Measurements from ENCODE around the gene SLC35F6.

SLC35F6 gene

GRCh38 chr2:26722911-26723310 lies 41.2 kb upstream of the SLC35F6 start:
- no peaks in the 10 kb centered on the region for H3K36me3 ChIP-seq (ENCODE audit: control insufficient read depth, insufficient read depth, low read length)
- H3K27ac ChIP-seq (ENCODE audit: low read depth, low read length): no peak overlapping the region
- no peak overlapping the region for H3K9ac ChIP-seq (ENCODE audit: low read length)
- H3K4me3 ChIP-seq (ENCODE audit: low read depth, low read length): no peak overlapping the region
- no peaks in the 10 kb centered on the region for H3K9me3 ChIP-seq (ENCODE audit: control insufficient read depth, insufficient read depth, low read depth, low read length)
- peaks cover 13% of the 10 kb centered on the region for H3K4me1 ChIP-seq (ENCODE audit: control insufficient read depth, insufficient read depth, low read length)
- no peaks in the 10 kb centered on the region for H3K27me3 ChIP-seq (ENCODE audit: control insufficient read depth, insufficient read depth, low read length)

GRCh38 chr2:26723475-26723874 lies 40.6 kb upstream of the SLC35F6 start:
- H3K9me3 ChIP-seq (ENCODE audit: control insufficient read depth, insufficient read depth, low read depth, low read length): no peaks in the 10 kb centered on the region
- no peak overlapping the region for H3K27ac ChIP-seq (ENCODE audit: low read depth, low read length)
- H3K9ac ChIP-seq (ENCODE audit: low read length): no peak overlapping the region
- H3K36me3 ChIP-seq (ENCODE audit: control insufficient read depth, insufficient read depth, low read length): no peaks in the 10 kb centered on the region
- no peak overlapping the region for H3K4me3 ChIP-seq (ENCODE audit: low read depth, low read length)
- peaks cover 13% of the 10 kb centered on the region for H3K4me1 ChIP-seq (ENCODE audit: control insufficient read depth, insufficient read depth, low read length)
- no peaks in the 10 kb centered on the region for H3K27me3 ChIP-seq (ENCODE audit: control insufficient read depth, insufficient read depth, low read length)

- no peak overlapping the region for H3K4me3 ChIP-seq (ENCODE audit: low read depth, low read length)
- no peaks in the 10 kb centered on the region for H3K9me3 ChIP-seq (ENCODE audit: control insufficient read depth, insufficient read depth, low read depth, low read length)
- no peak overlapping the region for H3K9ac ChIP-seq (ENCODE audit: low read length)
- peaks cover 13% of the 10 kb centered on the region for H3K4me1 ChIP-seq (ENCODE audit: control insufficient read depth, insufficient read depth, low read length)
- no peak overlapping the region for H3K27ac ChIP-seq (ENCODE audit: low read depth, low read length)
- H3K36me3 ChIP-seq (ENCODE audit: control insufficient read depth, insufficient read depth, low read length): no peaks in the 10 kb centered on the region
- no peaks in the 10 kb centered on the region for H3K27me3 ChIP-seq (ENCODE audit: control insufficient read depth, insufficient read depth, low read length)
Observed at GRCh38 chr2:26723991-26724750, 39.9 kb upstream of the SLC35F6 start.

GRCh38 chr2:26724784-26725520 lies 39.1 kb upstream of the SLC35F6 start:
- Histone ChIP-seq H3K27ac (ENCODE audit: low read depth, low read length) (no peak overlapping the region), H3K9me3 (ENCODE audit: control insufficient read depth, insufficient read depth, low read depth, low read length) (no peaks in the 10 kb centered on the region), H3K36me3 (ENCODE audit: control insufficient read depth, insufficient read depth, low read length) (no peaks in the 10 kb centered on the region), H3K9ac (ENCODE audit: low read length) (no peak overlapping the region), H3K4me3 (ENCODE audit: low read depth, low read length) (no peak overlapping the region), H3K4me1 (ENCODE audit: control insufficient read depth, insufficient read depth, low read length) (peaks cover 13% of the 10 kb centered on the region), H3K27me3 (ENCODE audit: control insufficient read depth, insufficient read depth, low read length) (no peaks in the 10 kb centered on the region)

- Histone ChIP-seq H3K9ac (ENCODE audit: low read length) (no peak overlapping the region), H3K27ac (ENCODE audit: low read depth, low read length) (no peak overlapping the region), H3K4me1 (ENCODE audit: control insufficient read depth, insufficient read depth, low read length) (peaks cover 13% of the 10 kb centered on the region), H3K36me3 (ENCODE audit: control insufficient read depth, insufficient read depth, low read length) (no peaks in the 10 kb centered on the region), H3K27me3 (ENCODE audit: control insufficient read depth, insufficient read depth, low read length) (no peaks in the 10 kb centered on the region), H3K4me3 (ENCODE audit: low read depth, low read length) (no peak overlapping the region), H3K9me3 (ENCODE audit: control insufficient read depth, insufficient read depth, low read depth, low read length) (no peaks in the 10 kb centered on the region)
Observed at GRCh38 chr2:26725521-26725820, 38.6 kb upstream of the SLC35F6 start.

- Histone ChIP-seq H3K36me3 (ENCODE audit: control insufficient read depth, insufficient read depth, low read length) (no peaks in the 10 kb centered on the region), H3K4me3 (ENCODE audit: low read depth, low read length) (no peak overlapping the region), H3K4me1 (ENCODE audit: control insufficient read depth, insufficient read depth, low read length) (peaks cover 5% of the 10 kb centered on the region), H3K9me3 (ENCODE audit: control insufficient read depth, insufficient read depth, low read depth, low read length) (no peaks in the 10 kb centered on the region), H3K27ac (ENCODE audit: low read depth, low read length) (no peak overlapping the region), H3K9ac (ENCODE audit: low read length) (no peak overlapping the region), H3K27me3 (ENCODE audit: control insufficient read depth, insufficient read depth, low read length) (no peaks in the 10 kb centered on the region)
Observed at GRCh38 chr2:26726228-26726627, 37.9 kb upstream of the SLC35F6 start.

GRCh38 chr2:26727641-26728561 lies 36.2 kb upstream of the SLC35F6 start:
- H3K9me3 ChIP-seq (ENCODE audit: control insufficient read depth, insufficient read depth, low read depth, low read length): no peaks in the 10 kb centered on the region
- H3K4me3 ChIP-seq (ENCODE audit: low read depth, low read length): no peak overlapping the region
- H3K27ac ChIP-seq (ENCODE audit: low read depth, low read length): no peak overlapping the region
- H3K27me3 ChIP-seq (ENCODE audit: control insufficient read depth, insufficient read depth, low read length): no peaks in the 10 kb centered on the region
- H3K4me1 ChIP-seq (ENCODE audit: control insufficient read depth, insufficient read depth, low read length): no peaks in the 10 kb centered on the region
- no peak overlapping the region for H3K9ac ChIP-seq (ENCODE audit: low read length)
- no peaks in the 10 kb centered on the region for H3K36me3 ChIP-seq (ENCODE audit: control insufficient read depth, insufficient read depth, low read length)

GRCh38 chr2:26729311-26729710 lies 34.8 kb upstream of the SLC35F6 start:
- H3K27me3 ChIP-seq (ENCODE audit: control insufficient read depth, insufficient read depth, low read length): no peaks in the 10 kb centered on the region
- no peak overlapping the region for H3K4me3 ChIP-seq (ENCODE audit: low read depth, low read length)

GRCh38 chr2:26730549-26731344 lies 33.3 kb upstream of the SLC35F6 start:
- Histone ChIP-seq H3K27ac (ENCODE audit: low read depth, low read length) (no peak overlapping the region), H3K36me3 (ENCODE audit: control insufficient read depth, insufficient read depth, low read length) (no peaks in the 10 kb centered on the region), H3K27me3 (ENCODE audit: control insufficient read depth, insufficient read depth, low read length) (no peaks in the 10 kb centered on the region), H3K9ac (ENCODE audit: low read length) (no peak overlapping the region), H3K4me3 (ENCODE audit: low read depth, low read length) (no peak overlapping the region), H3K9me3 (ENCODE audit: control insufficient read depth, insufficient read depth, low read depth, low read length) (no peaks in the 10 kb centered on the region), H3K4me1 (ENCODE audit: control insufficient read depth, insufficient read depth, low read length) (no peaks in the 10 kb centered on the region)

More at GRCh38 chr2:26729311-26729710, 34.8 kb upstream of the SLC35F6 start:
- Histone ChIP-seq H3K4me1 (ENCODE audit: control insufficient read depth, insufficient read depth, low read length) (no peaks in the 10 kb centered on the region), H3K9ac (ENCODE audit: low read length) (no peak overlapping the region), H3K36me3 (ENCODE audit: control insufficient read depth, insufficient read depth, low read length) (no peaks in the 10 kb centered on the region), H3K27ac (ENCODE audit: low read depth, low read length) (no peak overlapping the region), H3K9me3 (ENCODE audit: control insufficient read depth, insufficient read depth, low read depth, low read length) (no peaks in the 10 kb centered on the region)

GRCh38 chr2:26731714-26732113 lies 32.4 kb upstream of the SLC35F6 start:
- Histone ChIP-seq H3K9me3 (ENCODE audit: control insufficient read depth, insufficient read depth, low read depth, low read length) (no peaks in the 10 kb centered on the region), H3K27me3 (ENCODE audit: control insufficient read depth, insufficient read depth, low read length) (no peaks in the 10 kb centered on the region), H3K4me1 (ENCODE audit: control insufficient read depth, insufficient read depth, low read length) (no peaks in the 10 kb centered on the region), H3K9ac (ENCODE audit: low read length) (no peak overlapping the region), H3K4me3 (ENCODE audit: low read depth, low read length) (no peak overlapping the region), H3K36me3 (ENCODE audit: control insufficient read depth, insufficient read depth, low read length) (no peaks in the 10 kb centered on the region), H3K27ac (ENCODE audit: low read depth, low read length) (no peak overlapping the region)

All from HUES6 (cell line).